ENCODE results near the gene HARS2.

Gene HARS2

DNA sequence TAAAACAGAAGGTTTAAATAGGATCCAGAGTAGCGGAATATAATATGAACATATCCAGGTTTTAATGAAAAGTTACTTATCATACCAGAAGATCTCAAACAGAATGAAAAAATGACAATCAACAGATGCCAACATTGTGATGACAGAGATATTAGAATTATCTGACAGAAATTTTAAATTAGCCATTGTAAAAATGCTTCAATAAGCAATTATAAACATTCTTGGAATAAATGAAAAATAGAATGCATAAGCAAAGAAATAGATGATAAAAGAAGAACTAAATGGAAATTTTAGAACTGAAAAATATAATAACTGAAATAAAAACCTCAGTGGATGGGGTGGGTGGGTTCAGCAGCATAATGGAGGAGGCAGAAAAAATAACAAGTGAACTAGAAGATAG, 46.2 kb downstream of the HARS2 start:
- POLR2A ChIA-PET (ENCODE audit: low non-redundant PET): no interaction called here
- DNase-seq (ENCODE audit: low spot score): no peak
- TF ChIP-seq, protein P1, sequence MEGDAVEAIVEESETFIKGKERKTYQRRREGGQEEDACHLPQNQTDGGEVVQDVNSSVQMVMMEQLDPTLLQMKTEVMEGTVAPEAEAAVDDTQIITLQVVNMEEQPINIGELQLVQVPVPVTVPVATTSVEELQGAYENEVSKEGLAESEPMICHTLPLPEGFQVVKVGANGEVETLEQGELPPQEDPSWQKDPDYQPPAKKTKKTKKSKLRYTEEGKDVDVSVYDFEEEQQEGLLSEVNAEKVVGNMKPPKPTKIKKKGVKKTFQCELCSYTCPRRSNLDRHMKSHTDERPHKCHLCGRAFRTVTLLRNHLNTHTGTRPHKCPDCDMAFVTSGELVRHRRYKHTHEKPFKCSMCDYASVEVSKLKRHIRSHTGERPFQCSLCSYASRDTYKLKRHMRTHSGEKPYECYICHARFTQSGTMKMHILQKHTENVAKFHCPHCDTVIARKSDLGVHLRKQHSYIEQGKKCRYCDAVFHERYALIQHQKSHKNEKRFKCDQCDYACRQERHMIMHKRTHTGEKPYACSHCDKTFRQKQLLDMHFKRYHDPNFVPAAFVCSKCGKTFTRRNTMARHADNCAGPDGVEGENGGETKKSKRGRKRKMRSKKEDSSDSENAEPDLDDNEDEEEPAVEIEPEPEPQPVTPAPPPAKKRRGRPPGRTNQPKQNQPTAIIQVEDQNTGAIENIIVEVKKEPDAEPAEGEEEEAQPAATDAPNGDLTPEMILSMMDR (conservative IDR thresholded peaks at IDR 0.05; ENCODE audit: low read depth): no peak
- H3K27ac ChIP-seq: no peak overlapping the region
- CTCF ChIA-PET: no interaction called here

DNA sequence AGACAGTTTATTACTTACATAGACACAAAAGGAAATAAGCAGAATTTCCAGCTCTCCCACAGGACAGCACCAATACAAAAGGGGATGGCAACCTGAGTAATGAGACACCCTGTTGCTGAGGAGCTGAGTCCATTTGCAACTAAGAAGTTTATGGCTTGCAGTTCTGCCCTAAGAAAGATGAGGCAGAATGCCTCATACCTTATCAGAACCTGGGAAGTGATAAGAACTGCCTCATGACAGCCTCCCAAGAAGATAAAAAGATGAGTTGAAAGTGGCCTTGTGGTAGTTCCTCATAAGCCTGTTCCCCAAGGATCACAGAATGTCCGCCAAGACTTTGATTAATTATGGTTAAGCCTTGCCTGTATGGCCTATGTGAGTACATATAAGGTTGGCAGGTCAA, 50.7 kb downstream of the HARS2 start:
- TF ChIP-seq, protein P1 (conservative IDR thresholded peaks at IDR 0.05; ENCODE audit: low read depth): no peak
- no peak overlapping the region for H3K27ac ChIP-seq
- ChIA-PET POLR2A (ENCODE audit: low non-redundant PET) (no interaction called here), CTCF (interaction anchor here (0.5 kb wide), 1 partner anchor 773 kb away, joined by 3 read pairs; no protein-coding TSS in a partner anchor)
- DNase-seq (ENCODE audit: low spot score): no peak

All from RWPE1 (cell line).